HFF-Myc (cell line): ENCODE results near the gene SUGP2.

Experiments used
- DNase-seq: peaks from one replicate; pipeline ENCODE4 v3.0.0-alpha.2; 2011; ENCODE audit warnings: low read depth; ENCODE audit errors: extremely low read depth
- H3K4me3 ChIP-seq: replicated peaks from 2 replicates; pipeline ENCODE4 v1.5.1; 2011; ENCODE audit warnings: low read depth, mild to moderate bottlenecking, control low read depth, low read length
- TF ChIP-seq, protein P1 (sequence below): IDR thresholded peaks from 2 replicates; pipeline ENCODE4 v1.5.1; 2012; ENCODE audit warnings: mild to moderate bottlenecking, low read depth, low read length, control low read depth; ENCODE audit errors: missing control alignments

SUGP2 gene

GRCh38 chr19:18995804-18996241 is 37.5 kb downstream of the SUGP2 start:
- TF ChIP-seq, protein P1, sequence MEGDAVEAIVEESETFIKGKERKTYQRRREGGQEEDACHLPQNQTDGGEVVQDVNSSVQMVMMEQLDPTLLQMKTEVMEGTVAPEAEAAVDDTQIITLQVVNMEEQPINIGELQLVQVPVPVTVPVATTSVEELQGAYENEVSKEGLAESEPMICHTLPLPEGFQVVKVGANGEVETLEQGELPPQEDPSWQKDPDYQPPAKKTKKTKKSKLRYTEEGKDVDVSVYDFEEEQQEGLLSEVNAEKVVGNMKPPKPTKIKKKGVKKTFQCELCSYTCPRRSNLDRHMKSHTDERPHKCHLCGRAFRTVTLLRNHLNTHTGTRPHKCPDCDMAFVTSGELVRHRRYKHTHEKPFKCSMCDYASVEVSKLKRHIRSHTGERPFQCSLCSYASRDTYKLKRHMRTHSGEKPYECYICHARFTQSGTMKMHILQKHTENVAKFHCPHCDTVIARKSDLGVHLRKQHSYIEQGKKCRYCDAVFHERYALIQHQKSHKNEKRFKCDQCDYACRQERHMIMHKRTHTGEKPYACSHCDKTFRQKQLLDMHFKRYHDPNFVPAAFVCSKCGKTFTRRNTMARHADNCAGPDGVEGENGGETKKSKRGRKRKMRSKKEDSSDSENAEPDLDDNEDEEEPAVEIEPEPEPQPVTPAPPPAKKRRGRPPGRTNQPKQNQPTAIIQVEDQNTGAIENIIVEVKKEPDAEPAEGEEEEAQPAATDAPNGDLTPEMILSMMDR: peak; percentile 70
- no peak overlapping the region for H3K4me3 ChIP-seq
- DNase-seq: peak; percentile 58

DNA sequence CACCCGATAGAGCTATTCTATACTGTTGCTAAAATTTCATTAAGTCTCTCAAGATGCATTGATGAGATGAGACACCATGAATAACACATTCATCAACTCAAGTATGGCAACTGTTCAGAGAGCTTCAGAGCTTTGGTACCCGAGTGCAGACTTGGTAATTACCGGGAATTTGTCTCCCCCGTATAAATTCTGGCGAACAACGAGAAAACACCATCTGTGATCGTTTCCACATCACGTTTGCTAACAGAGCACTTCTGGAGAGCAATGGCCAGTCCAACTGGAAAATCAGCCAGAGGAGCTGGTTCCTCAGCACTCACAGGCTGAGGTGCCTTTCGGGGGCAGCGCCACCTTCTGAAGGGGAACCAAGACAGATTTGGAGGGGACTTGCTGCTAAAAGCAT is 40.2 kb downstream of the SUGP2 start:
- no peak for DNase-seq
- TF ChIP-seq, protein P1: no peak
- no peak overlapping the region for H3K4me3 ChIP-seq

DNA sequence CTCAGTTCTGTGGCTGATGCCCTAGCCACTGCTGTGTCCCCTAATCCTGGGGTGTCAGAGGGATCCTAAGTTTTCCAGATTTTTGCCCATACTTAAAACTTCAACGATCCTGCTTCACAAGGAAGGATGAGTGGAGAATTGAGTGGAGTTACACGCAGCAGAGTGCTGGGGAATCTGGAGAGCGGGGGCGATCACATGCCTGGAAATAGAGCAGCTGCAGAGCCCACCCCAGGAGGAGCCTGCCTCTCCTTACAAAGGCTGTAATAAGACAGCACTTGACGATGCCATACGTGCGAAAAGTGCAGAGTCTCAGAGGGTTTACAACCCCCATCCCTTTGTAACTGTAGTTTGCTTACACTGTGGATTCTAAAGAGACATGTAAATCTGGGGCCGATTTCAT is 40.6 kb downstream of the SUGP2 start:
- DNase-seq: no peak
- TF ChIP-seq, protein P1: no peak
- no peak overlapping the region for H3K4me3 ChIP-seq

DNA sequence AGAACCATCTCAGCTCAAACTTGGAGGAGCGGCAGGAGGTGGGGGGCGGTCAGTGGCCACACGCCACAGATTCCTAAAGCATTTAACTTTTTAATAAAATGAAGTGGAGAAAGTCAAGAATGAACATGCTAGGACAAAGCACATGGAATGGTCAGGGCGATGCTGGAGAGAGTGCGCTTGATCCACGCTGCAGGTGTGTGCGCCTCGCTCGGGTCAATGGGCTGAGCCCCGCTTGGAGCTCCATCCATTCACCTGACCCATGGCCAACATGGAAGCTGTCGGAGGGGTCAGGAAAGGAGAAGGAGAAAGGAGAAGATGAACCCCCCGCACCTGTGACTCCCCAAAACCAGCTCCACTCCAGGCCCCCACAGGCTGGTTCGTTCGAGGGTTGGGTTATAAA is 41.8 kb downstream of the SUGP2 start:
- DNase-seq: no peak
- TF ChIP-seq, protein P1: no peak
- no peak overlapping the region for H3K4me3 ChIP-seq

DNA sequence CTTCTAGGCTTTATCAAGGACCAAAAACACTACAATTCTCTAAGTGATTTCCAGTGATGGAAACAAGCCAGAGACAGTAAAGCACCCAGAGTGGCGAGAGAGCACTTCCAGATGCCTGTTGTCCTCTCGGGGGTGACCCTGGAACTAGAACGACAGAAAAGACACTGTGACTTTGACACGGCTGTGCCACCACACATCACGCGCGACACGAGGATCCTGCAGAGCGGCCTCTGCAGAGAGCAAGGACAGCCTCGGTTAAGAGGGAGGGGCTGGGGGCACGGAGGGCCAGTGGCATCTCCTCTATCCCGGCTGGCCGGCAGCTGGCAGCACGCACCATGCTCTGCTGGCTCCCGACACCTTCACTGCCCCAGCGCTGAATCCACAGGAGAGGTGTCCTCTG is 42.3 kb downstream of the SUGP2 start:
- H3K4me3 ChIP-seq: no peak overlapping the region
- TF ChIP-seq, protein P1: no peak
- DNase-seq: no peak

DNA sequence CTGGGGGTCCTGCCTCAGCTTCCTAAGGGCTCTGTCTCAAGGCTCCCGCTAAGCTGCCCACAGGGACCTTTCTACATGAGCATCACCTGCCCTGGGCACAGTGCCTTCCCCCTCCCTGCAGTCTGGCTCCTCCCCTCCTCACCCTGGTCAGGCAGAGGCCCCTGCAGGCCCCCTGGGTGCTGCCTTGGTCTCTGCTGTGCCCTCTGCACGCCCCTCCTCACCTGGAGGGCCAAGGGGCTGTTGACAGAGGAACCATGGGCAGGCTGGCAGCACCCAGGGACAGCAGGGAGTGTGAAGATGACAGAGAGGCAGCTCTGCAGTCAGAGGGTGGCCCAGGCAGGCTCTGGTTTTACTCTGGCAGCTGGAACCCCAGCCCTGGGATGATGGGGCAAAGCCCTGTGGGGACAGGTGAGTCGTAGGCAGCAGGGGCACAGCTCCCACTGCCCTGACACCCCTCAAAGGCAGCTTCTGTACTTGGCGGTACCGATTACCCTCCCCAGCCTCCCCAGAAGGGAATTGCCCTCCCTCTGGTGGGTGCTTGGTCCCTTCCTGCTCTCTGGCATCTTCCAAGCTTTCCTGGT is 43.1 kb downstream of the SUGP2 start:
- no peak for DNase-seq
- no peak overlapping the region for H3K4me3 ChIP-seq
- TF ChIP-seq, protein P1: no peak

DNA sequence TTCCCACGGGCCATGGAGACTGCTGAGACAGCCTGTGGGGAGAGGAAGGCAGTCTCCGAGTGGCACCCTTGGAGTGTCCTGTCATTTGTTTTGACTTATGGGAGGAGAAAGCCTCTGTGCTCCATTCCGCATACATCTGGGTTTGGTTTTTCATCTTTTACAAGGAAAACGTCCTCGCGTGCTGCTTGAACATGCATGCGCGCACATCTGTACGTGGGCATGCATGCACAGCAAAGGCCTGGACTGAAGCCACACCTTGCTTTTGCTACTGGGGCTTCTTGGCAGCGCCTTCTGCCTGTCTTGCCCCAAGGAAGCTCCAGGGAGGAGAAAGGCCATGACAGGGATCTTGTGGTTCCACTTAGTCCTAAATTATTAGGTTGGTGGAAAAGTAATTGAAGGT is 44.0 kb downstream of the SUGP2 start:
- TF ChIP-seq, protein P1: no peak

More for the DNA sequence above, 44.0 kb downstream of the SUGP2 start:
- no peak overlapping the region for H3K4me3 ChIP-seq
- peak; percentile 16 for DNase-seq
